GM19193 (cell line): ENCODE results near the gene HMCN1.

Experiments used
- POLR2A ChIP-seq: IDR thresholded peaks from 4 replicates; pipeline ENCODE4 v1.6.1; 2011; ENCODE audit not compliant: insufficient read depth, insufficient read length; ENCODE audit errors: extremely low read depth

HMCN1 gene

GRCh38 chr1:186042230-186042629, 308.0 kb downstream of the HMCN1 start:
- no peak for TF ChIP-seq POLR2A

- no peak for TF ChIP-seq POLR2A
Measured at GRCh38 chr1:186043296-186043695, 309.1 kb downstream of the HMCN1 start.

GRCh38 chr1:186044079-186044685, 310.0 kb downstream of the HMCN1 start:
- TF ChIP-seq POLR2A = no peak

- TF ChIP-seq POLR2A = no peak
Measured at GRCh38 chr1:186046437-186047211, 312.4 kb downstream of the HMCN1 start.

GRCh38 chr1:186050360-186050759, 316.2 kb downstream of the HMCN1 start:
- TF ChIP-seq POLR2A = no peak

- no peak for TF ChIP-seq POLR2A
Measured at GRCh38 chr1:186054003-186054402, 319.8 kb downstream of the HMCN1 start.

- TF ChIP-seq POLR2A = no peak
Measured at GRCh38 chr1:186054932-186055331, 320.7 kb downstream of the HMCN1 start.

GRCh38 chr1:186055846-186056245, 321.7 kb downstream of the HMCN1 start:
- no peak for TF ChIP-seq POLR2A

GRCh38 chr1:186057086-186057485, 322.9 kb downstream of the HMCN1 start:
- TF ChIP-seq POLR2A = no peak

- TF ChIP-seq POLR2A = no peak
Measured at GRCh38 chr1:186059311-186059710, 325.1 kb downstream of the HMCN1 start.

- TF ChIP-seq POLR2A = no peak
Measured at GRCh38 chr1:186059752-186060151, 325.6 kb downstream of the HMCN1 start.

GRCh38 chr1:186060226-186060625, 326.0 kb downstream of the HMCN1 start:
- no peak for TF ChIP-seq POLR2A

GRCh38 chr1:186063091-186063657, 329.0 kb downstream of the HMCN1 start:
- TF ChIP-seq POLR2A = no peak

- no peak for TF ChIP-seq POLR2A
Measured at GRCh38 chr1:186066411-186066810, 332.2 kb downstream of the HMCN1 start.

- TF ChIP-seq POLR2A = no peak
Measured at GRCh38 chr1:186073697-186074096, 339.5 kb downstream of the HMCN1 start.

- TF ChIP-seq POLR2A = no peak
Measured at GRCh38 chr1:186076006-186076405, 341.8 kb downstream of the HMCN1 start.
